Neural cell (in vitro differentiated cells): ENCODE results near the gene TMEM135. TPM values are rescaled to one million over a fixed set of nuclear protein-coding genes. Genes with fewer than 3 reads are reported as not detected.

Source experiments
- H2AFZ ChIP-seq: fragments of 200-600, 300-800 bp; sonication (generic), shearing (Covaris generic); 2 replicates; pipeline ENCODE4 v1.6.0; 2014; ENCODE audit warnings: low read depth, mild to moderate bottlenecking, antibody characterized with exemption, low read length, moderate library complexity
- H3F3A ChIP-seq: fragments of 200-600 bp; shearing (Covaris generic); 2 replicates; pipeline ENCODE4 v1.6.1; 2016; ENCODE audit warnings: mild to moderate bottlenecking, moderate library complexity, mixed read lengths, antibody characterized with exemption, low read length; ENCODE audit not compliant: insufficient read depth, poor library complexity, severe bottlenecking
- H3K27ac ChIP-seq: fragments of 200-600, 300-800 bp; sonication (generic), shearing (Covaris generic); 2 replicates; pipeline ENCODE4 v1.5.1; 2014; ENCODE audit warnings: mild to moderate bottlenecking, low read length, moderate library complexity
- H3K27me3 ChIP-seq: fragments of 300-800, 200-600 bp; sonication (generic), shearing (Covaris generic); 2 replicates; pipeline ENCODE4 v1.6.0; 2014; ENCODE audit warnings: mild to moderate bottlenecking, low read depth, low read length, moderate library complexity; ENCODE audit not compliant: insufficient read depth
- H3K36me3 ChIP-seq: fragments of 300-800, 200-600 bp; sonication (generic), shearing (Covaris generic); 2 replicates; pipeline ENCODE4 v1.5.1; 2014; ENCODE audit warnings: mild to moderate bottlenecking, antibody characterized with exemption, low read length, moderate library complexity; ENCODE audit not compliant: insufficient read depth
- H3K4me2 ChIP-seq: fragments of 300-800, 200-600 bp; sonication (generic), shearing (Covaris generic); 2 replicates; pipeline ENCODE4 v1.6.0; 2014; ENCODE audit warnings: mild to moderate bottlenecking, low read length
- H3K4me3 ChIP-seq: fragments of 300-800, 200-600 bp; sonication (generic), shearing (Covaris generic); 2 replicates; pipeline ENCODE4 v1.5.1; 2014; ENCODE audit warnings: mild to moderate bottlenecking, low read length, moderate library complexity
- H3K79me2 ChIP-seq: fragments of 200-600 bp; shearing (Covaris generic); replicated peaks from 2 replicates; pipeline ENCODE4 v1.6.0; 2014; ENCODE audit warnings: mild to moderate bottlenecking, low read length, moderate library complexity; ENCODE audit not compliant: insufficient read depth
- H3K9ac ChIP-seq: fragments of 300-800, 200-600 bp; sonication (generic), shearing (Covaris generic); 2 replicates; pipeline ENCODE4 v1.6.1; 2016; ENCODE audit warnings: mild to moderate bottlenecking, low read length, mixed read lengths
- H3K9me2 ChIP-seq: fragments of 200-600 bp; shearing (Covaris generic); 2 replicates; pipeline ENCODE4 v1.6.1; 2016; ENCODE audit warnings: mild to moderate bottlenecking, low read length, mixed read lengths; ENCODE audit not compliant: insufficient read depth
- H3K9me3 ChIP-seq: fragments of 200-600, 300-800 bp; sonication (generic), shearing (Covaris generic); 2 replicates; pipeline ENCODE4 v1.6.1; 2016; ENCODE audit warnings: mild to moderate bottlenecking, mixed run types, low read length, moderate library complexity, mixed read lengths
- H4K20me1 ChIP-seq: fragments of 200-600 bp; shearing (Covaris generic); 2 replicates; pipeline ENCODE4 v1.6.1; 2016; ENCODE audit warnings: mild to moderate bottlenecking, mixed run types; ENCODE audit not compliant: insufficient read depth
- EP300 ChIP-seq: fragments of 450-650 bp; conservative IDR thresholded peaks from 2 replicates; pipeline ENCODE4 v1.6.1; 2014; ENCODE audit warnings: antibody characterized with exemption, mild to moderate bottlenecking, moderate library complexity; ENCODE audit not compliant: poor library complexity, severe bottlenecking
- EZH2 ChIP-seq: fragments of 200-600, 300-800 bp; shearing (Covaris generic), sonication (generic); IDR thresholded peaks from 2 replicates; pipeline ENCODE4 v1.6.1; 2014; ENCODE audit warnings: antibody characterized with exemption, low read length, borderline replicate concordance, mild to moderate bottlenecking; ENCODE audit not compliant: insufficient read depth, poor library complexity, severe bottlenecking
- MXI1 ChIP-seq: fragments of 450-650 bp; conservative IDR thresholded peaks from 2 replicates; pipeline ENCODE4 v1.6.1; 2014; ENCODE audit warnings: antibody characterized with exemption, mild to moderate bottlenecking; ENCODE audit not compliant: poor library complexity, severe bottlenecking
- POLR2AphosphoS5 ChIP-seq: IDR thresholded peaks from 2 replicates; pipeline ENCODE4 v1.6.1; 2012
- RAD21 ChIP-seq: fragments of 450-650 bp; conservative IDR thresholded peaks from 2 replicates; pipeline ENCODE4 v1.6.1; 2014; ENCODE audit warnings: antibody characterized with exemption, mild to moderate bottlenecking, moderate library complexity
- SMC3 ChIP-seq: fragments of 450-650 bp; conservative IDR thresholded peaks from 2 replicates; pipeline ENCODE4 v1.6.1; 2014; ENCODE audit warnings: antibody characterized with exemption, mild to moderate bottlenecking, moderate library complexity; ENCODE audit not compliant: poor library complexity
- TAF1 ChIP-seq: IDR thresholded peaks from 2 replicates; pipeline ENCODE4 v1.6.1; 2012; ENCODE audit warnings: low read depth
- polyA plus RNA-seq: library from polyadenylated mRNA; depleted of rRNA; stranded (reverse); fragments of >200 nt; gene quantifications from 2 replicates; pipeline ENCODE4 v1.2.3, GENCODE V29; 2014
- TF ChIP-seq, protein P1 (sequence below): IDR thresholded peaks from 2 replicates; pipeline ENCODE4 v1.6.1; 2012; ENCODE audit warnings: borderline replicate concordance
- TF ChIP-seq, protein P2 (sequence below): fragments of 450-650 bp; IDR thresholded peaks from 2 replicates; pipeline ENCODE4 v1.5.1; 2014; ENCODE audit warnings: antibody characterized with exemption, mild to moderate bottlenecking, moderate library complexity; ENCODE audit not compliant: poor library complexity, severe bottlenecking

TMEM135 gene
- polyA plus RNA-seq, 1 donor from 2014 or later: 15.6 TPM

DNA sequence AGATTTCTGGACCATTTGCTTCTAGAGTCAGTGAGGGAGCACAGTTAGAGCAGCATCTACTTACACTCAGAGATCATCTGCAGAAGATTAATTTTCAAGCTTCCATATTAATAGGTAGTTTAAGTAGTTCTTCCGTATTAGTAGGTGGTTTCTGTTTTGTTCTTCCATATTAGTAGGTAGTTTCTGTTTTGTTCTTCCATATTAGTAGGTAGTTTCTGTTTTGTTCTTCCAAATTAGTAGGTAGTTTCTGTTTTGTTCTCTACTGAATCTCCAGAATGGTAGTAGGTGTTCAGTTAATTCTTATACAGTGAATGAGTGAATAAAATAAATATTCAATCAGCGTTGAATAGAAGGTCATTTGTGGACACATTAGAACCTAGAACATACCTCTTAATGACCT lies 175.7 kb downstream of the TMEM135 start:
- no peak overlapping the region for H3K27ac ChIP-seq
- H3K4me2 ChIP-seq: no peak overlapping the region
- H4K20me1 ChIP-seq: no peaks in the 10 kb centered on the region
- no peak overlapping the region for H2AFZ ChIP-seq
- TF ChIP-seq POLR2AphosphoS5 (no peak), MXI1 (no peak), RAD21 (no peak), SMC3 (no peak)
- TF ChIP-seq, protein P1, sequence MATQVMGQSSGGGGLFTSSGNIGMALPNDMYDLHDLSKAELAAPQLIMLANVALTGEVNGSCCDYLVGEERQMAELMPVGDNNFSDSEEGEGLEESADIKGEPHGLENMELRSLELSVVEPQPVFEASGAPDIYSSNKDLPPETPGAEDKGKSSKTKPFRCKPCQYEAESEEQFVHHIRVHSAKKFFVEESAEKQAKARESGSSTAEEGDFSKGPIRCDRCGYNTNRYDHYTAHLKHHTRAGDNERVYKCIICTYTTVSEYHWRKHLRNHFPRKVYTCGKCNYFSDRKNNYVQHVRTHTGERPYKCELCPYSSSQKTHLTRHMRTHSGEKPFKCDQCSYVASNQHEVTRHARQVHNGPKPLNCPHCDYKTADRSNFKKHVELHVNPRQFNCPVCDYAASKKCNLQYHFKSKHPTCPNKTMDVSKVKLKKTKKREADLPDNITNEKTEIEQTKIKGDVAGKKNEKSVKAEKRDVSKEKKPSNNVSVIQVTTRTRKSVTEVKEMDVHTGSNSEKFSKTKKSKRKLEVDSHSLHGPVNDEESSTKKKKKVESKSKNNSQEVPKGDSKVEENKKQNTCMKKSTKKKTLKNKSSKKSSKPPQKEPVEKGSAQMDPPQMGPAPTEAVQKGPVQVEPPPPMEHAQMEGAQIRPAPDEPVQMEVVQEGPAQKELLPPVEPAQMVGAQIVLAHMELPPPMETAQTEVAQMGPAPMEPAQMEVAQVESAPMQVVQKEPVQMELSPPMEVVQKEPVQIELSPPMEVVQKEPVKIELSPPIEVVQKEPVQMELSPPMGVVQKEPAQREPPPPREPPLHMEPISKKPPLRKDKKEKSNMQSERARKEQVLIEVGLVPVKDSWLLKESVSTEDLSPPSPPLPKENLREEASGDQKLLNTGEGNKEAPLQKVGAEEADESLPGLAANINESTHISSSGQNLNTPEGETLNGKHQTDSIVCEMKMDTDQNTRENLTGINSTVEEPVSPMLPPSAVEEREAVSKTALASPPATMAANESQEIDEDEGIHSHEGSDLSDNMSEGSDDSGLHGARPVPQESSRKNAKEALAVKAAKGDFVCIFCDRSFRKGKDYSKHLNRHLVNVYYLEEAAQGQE: no peak
- TF ChIP-seq, protein P2, sequence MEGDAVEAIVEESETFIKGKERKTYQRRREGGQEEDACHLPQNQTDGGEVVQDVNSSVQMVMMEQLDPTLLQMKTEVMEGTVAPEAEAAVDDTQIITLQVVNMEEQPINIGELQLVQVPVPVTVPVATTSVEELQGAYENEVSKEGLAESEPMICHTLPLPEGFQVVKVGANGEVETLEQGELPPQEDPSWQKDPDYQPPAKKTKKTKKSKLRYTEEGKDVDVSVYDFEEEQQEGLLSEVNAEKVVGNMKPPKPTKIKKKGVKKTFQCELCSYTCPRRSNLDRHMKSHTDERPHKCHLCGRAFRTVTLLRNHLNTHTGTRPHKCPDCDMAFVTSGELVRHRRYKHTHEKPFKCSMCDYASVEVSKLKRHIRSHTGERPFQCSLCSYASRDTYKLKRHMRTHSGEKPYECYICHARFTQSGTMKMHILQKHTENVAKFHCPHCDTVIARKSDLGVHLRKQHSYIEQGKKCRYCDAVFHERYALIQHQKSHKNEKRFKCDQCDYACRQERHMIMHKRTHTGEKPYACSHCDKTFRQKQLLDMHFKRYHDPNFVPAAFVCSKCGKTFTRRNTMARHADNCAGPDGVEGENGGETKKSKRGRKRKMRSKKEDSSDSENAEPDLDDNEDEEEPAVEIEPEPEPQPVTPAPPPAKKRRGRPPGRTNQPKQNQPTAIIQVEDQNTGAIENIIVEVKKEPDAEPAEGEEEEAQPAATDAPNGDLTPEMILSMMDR: no peak
- H3K36me3 ChIP-seq: no peaks in the 10 kb centered on the region
- H3K79me2 ChIP-seq: no peaks in the 10 kb centered on the region
- no peaks in the 10 kb centered on the region for H3K9me2 ChIP-seq
- no peaks in the 10 kb centered on the region for H3F3A ChIP-seq
- no peak overlapping the region for H3K4me3 ChIP-seq
- H3K9ac ChIP-seq: no peak overlapping the region
- H3K9me3 ChIP-seq: peaks cover 4% of the 10 kb centered on the region
- no peaks in the 10 kb centered on the region for H3K27me3 ChIP-seq

DNA sequence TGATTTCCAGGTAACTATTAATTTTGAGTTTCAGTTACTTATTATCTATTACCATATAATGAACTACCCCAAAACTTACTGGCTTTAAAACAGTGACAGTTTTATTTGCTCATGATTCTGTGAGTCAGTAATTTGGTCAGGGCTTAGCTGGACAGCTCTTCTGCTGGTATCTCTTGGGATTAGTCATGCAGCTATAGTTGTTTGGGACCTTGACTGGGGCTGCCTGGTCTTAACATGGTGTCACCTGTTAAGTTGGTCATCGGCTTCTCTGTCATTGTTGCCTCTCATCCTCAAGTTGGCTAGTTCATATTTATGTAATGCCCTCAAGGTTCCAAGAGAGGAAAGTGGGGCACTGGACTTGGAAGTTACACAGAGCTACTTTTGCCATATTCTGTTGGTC lies 177.5 kb downstream of the TMEM135 start:
- Histone ChIP-seq H3K9me3 (no peaks in the 10 kb centered on the region), H3K27me3 (no peaks in the 10 kb centered on the region), H3K79me2 (no peaks in the 10 kb centered on the region), H3F3A (no peaks in the 10 kb centered on the region), H3K4me3 (no peak overlapping the region), H3K4me2 (no peak overlapping the region), H2AFZ (no peak overlapping the region), H3K9me2 (no peaks in the 10 kb centered on the region), H3K27ac (no peak overlapping the region), H3K36me3 (no peaks in the 10 kb centered on the region), H4K20me1 (no peaks in the 10 kb centered on the region), H3K9ac (no peak overlapping the region)
- TF ChIP-seq MXI1 (no peak), RAD21 (no peak), EP300 (no peak), EZH2 (no peak), TAF1 (no peak), SMC3 (no peak), POLR2AphosphoS5 (no peak)
- TF ChIP-seq, protein P1: no peak
- TF ChIP-seq, protein P2: no peak
